HepG2 (cell line): ENCODE data around the gene ACSS1. TPM values are rescaled to one million over a fixed set of nuclear protein-coding genes. Genes with fewer than 3 reads are reported as not detected.
A peak's percentile ranks its signal among the peaks of the same experiment; 100 is the strongest.

ENCODE experiments used
- ARID4A ChIP-seq: sonication (generic); formaldehyde crosslinking; IDR thresholded peaks from 2 replicates; pipeline ENCODE4 v1.5.0; 2020; ENCODE audit warnings: mild to moderate bottlenecking, missing genetic modification reagents, borderline replicate concordance
- GPN1 ChIP-seq: sonication (generic); formaldehyde crosslinking; IDR thresholded peaks from 2 replicates; pipeline ENCODE4 v1.5.1; 2020; ENCODE audit warnings: missing genetic modification reagents, borderline replicate concordance
- JDP2 ChIP-seq: sonication (generic); formaldehyde crosslinking; IDR thresholded peaks from 2 replicates; pipeline ENCODE4 v1.8.1; 2022; ENCODE audit warnings: missing genetic modification reagents, borderline replicate concordance
- MYC ChIP-seq: sonication (generic); formaldehyde crosslinking; IDR thresholded peaks from 2 replicates; pipeline ENCODE4 v1.9.0; 2021; ENCODE audit warnings: missing genetic modification reagents, borderline replicate concordance
- MYPOP ChIP-seq: sonication (generic); formaldehyde crosslinking; IDR thresholded peaks from 2 replicates; pipeline ENCODE4 v1.8.1; 2023; ENCODE audit warnings: mild to moderate bottlenecking, moderate library complexity, missing genetic modification reagents
- NKX3-1 ChIP-seq: sonication (generic); formaldehyde crosslinking; IDR thresholded peaks from 2 replicates; pipeline ENCODE4 v1.5.0; 2020; ENCODE audit warnings: missing genetic modification reagents
- NPAS2 ChIP-seq: sonication (generic); formaldehyde crosslinking; IDR thresholded peaks from 2 replicates; pipeline ENCODE4 v1.8.0; 2022; ENCODE audit warnings: mild to moderate bottlenecking, missing genetic modification reagents, borderline replicate concordance
- PBX3 ChIP-seq: sonication (generic); formaldehyde crosslinking; IDR thresholded peaks from 2 replicates; pipeline ENCODE4 v1.8.1; 2023; ENCODE audit warnings: missing genetic modification reagents, inconsistent platforms, borderline replicate concordance
- RXRA ChIP-seq: sonication (generic); formaldehyde crosslinking; IDR thresholded peaks from 2 replicates; pipeline ENCODE4 v1.5.1; 2020; ENCODE audit warnings: missing genetic modification reagents
- SALL1 ChIP-seq: sonication (generic); formaldehyde crosslinking; IDR thresholded peaks from 2 replicates; pipeline ENCODE4 v1.8.0; 2022; ENCODE audit warnings: mild to moderate bottlenecking, missing genetic modification reagents
- SIX1 ChIP-seq: sonication (generic); formaldehyde crosslinking; IDR thresholded peaks from 2 replicates; pipeline ENCODE4 v1.4.0; 2020; ENCODE audit warnings: missing genetic modification reagents, borderline replicate concordance
- SMARCE1 ChIP-seq: fragments of 450-650 bp; IDR thresholded peaks from 2 replicates; pipeline ENCODE4 v1.6.1; 2017; ENCODE audit warnings: borderline replicate concordance
- SOX13 ChIP-seq, 3 experiments: fragments of 450-650 bp in 1 of 3; sonication (generic) in 1 of 3; formaldehyde crosslinking in 1 of 3; IDR thresholded peaks in 2 of 3; conservative IDR thresholded peaks in 1 of 3; 2 replicates each; pipeline versions ENCODE4 v1.5.0 to v1.6.1; 2016 to 2020; ENCODE audit warnings: antibody characterized with exemption in 1 of 3, mild to moderate bottlenecking in 1 of 3, missing compliant biosample characterization in 1 of 3, missing genetic modification reagents in 1 of 3, moderate library complexity in 1 of 3
- STAT5B ChIP-seq: sonication (generic); formaldehyde crosslinking; IDR thresholded peaks from 2 replicates; pipeline ENCODE4 v1.4.0; 2020; ENCODE audit warnings: missing genetic modification reagents
- ZFP36 ChIP-seq: fragments of 150-350 bp; IDR thresholded peaks from 2 replicates; pipeline ENCODE4 v1.6.1; 2018; ENCODE audit warnings: borderline replicate concordance, low read length, low read depth; ENCODE audit not compliant: partially characterized antibody
- ZKSCAN1 ChIP-seq: fragments of 150-350 bp; IDR thresholded peaks from 2 replicates; pipeline ENCODE4 v1.6.1; 2014; ENCODE audit warnings: low read length
- ZNF446 ChIP-seq: sonication (generic); formaldehyde crosslinking; IDR thresholded peaks from 2 replicates; pipeline ENCODE4 v1.5.0; 2020; ENCODE audit warnings: mild to moderate bottlenecking, missing genetic modification reagents
- ZNF460 ChIP-seq: sonication (generic); formaldehyde crosslinking; IDR thresholded peaks from 2 replicates; pipeline ENCODE4 v1.5.1; 2020; ENCODE audit warnings: missing genetic modification reagents, mild to moderate bottlenecking, borderline replicate concordance
- ZNF503 ChIP-seq: sonication (generic); formaldehyde crosslinking; IDR thresholded peaks from 2 replicates; pipeline ENCODE4 v1.4.0; 2020; ENCODE audit warnings: missing genetic modification reagents
- ZSCAN29 ChIP-seq: sonication (generic); formaldehyde crosslinking; conservative IDR thresholded peaks from 2 replicates; pipeline ENCODE4 v1.4.0; 2020; ENCODE audit warnings: mild to moderate bottlenecking, missing genetic modification reagents
- polyA plus RNA-seq, 8 experiments: library from polyadenylated mRNA; depleted of rRNA in 3 of 8; stranded (reverse) in 7 of 8; unstranded in 1 of 8; fragments of >200 nt; fragmentation: Illumina TruSeq in 4 of 8; extraction: Trizol in 4 of 8; gene quantifications; 2 replicates each; pipeline versions ENCODE4 v1.2.1 to v1.2.3, GENCODE V29; 2011 to 2016; ENCODE audit warnings: low read depth in 4 of 8, missing spikeins in 1 of 8, mixed read lengths in 1 of 8; ENCODE audit not compliant: insufficient read depth in 1 of 8
- total RNA-seq, 5 experiments: library from RNA; depleted of rRNA; stranded (reverse); fragments of >200 nt; fragmentation: Illumina TruSeq; extraction: Trizol; gene quantifications; 2 replicates each; pipeline ENCODE4 v1.2.3, GENCODE V29; 2016; ENCODE audit warnings: low read depth in 1 of 5

Gene ACSS1
- total and polyA plus RNA-seq, 2 of the 13 experiments (the other 11 are each of a cell fraction or from before 2014, with no cell fraction given) = 15.2 to 41.6 TPM

- TF ChIP-seq PBX3 (CRISPR knock-in tag) (peak; percentile 58; the same call in 1 of the 2 replicates), JDP2 (CRISPR knock-in tag) (no peak; the same call in 1 of the 2 replicates), GPN1 (CRISPR knock-in tag) (0 out of 2 replicates have a peak, but pooled peaks have one; percentile 26), MYPOP (CRISPR knock-in tag) (peak; percentile 87; the same call in 1 of the 2 replicates), ZNF503 (peak; percentile 84), SIX1 (CRISPR knock-in tag) (peak; percentile 15; the same call in 1 of the 2 replicates), ZFP36 (no peak), RXRA (peak; percentile 76), SALL1 (peak; percentile 97), MYC (peak; percentile 96), ARID4A (CRISPR knock-in tag) (peak; percentile 97), SOX13 (IDR thresholded peaks at IDR 0.05) (peak; percentile 64; the same call in 1 of the 2 replicates), SOX13 (CRISPR knock-in tag; conservative IDR thresholded peaks at IDR 0.05 in 1 of 2, IDR thresholded peaks at IDR 0.05 in 1 of 2) (peak in 1 of 2 experiments; percentile 55; a peak in 1 of 4 replicates), ZNF460 (CRISPR knock-in tag) (no peak), ZSCAN29 (CRISPR knock-in tag) (peak; percentile 64; the same call in 1 of the 2 replicates), STAT5B (CRISPR knock-in tag) (0 out of 2 replicates have a peak, but pooled peaks have one; percentile 87), ZKSCAN1 (no peak), SMARCE1 (no peak), NPAS2 (CRISPR knock-in tag) (no peak), ZNF446 (CRISPR knock-in tag) (peak; percentile 82), NKX3-1 (CRISPR knock-in tag) (peak; percentile 96)
Measured at GRCh38 chr20:24992487-24993205, 65.3 kb downstream of the ACSS1 start, which contains the start of gene APMAP (continued).
